Putamen (tissue), 1 donor: Measurements from ENCODE around the gene IL1F10.

Experiments
- DNase-seq: peaks from one replicate; pipeline ENCODE4 v3.0.0-alpha.2; 2016; ENCODE audit warnings: low spot score

IL1F10 gene

GRCh38 chr2:113067681-113068080 lies at the start of gene IL1F10:
TSS of gene IL1F10 (plus strand) at chr2:113067970. CDS start at chr2:113072739, 4,769 bp downstream.
- DNase-seq: no peak

- DNase-seq: no peak
These were observed 49.3 kb upstream of the IL1F10 start for GRCh38 chr2:113018509-113018908.

- DNase-seq: no peak
These were observed 46.5 kb upstream of the IL1F10 start for GRCh38 chr2:113021312-113021711.

GRCh38 chr2:113024764-113025163 lies 43.0 kb upstream of the IL1F10 start:
- no peak for DNase-seq

- no peak for DNase-seq
These were observed 42.0 kb upstream of the IL1F10 start for GRCh38 chr2:113025737-113026136.

- peak; percentile 5 for DNase-seq
These were observed 40.1 kb upstream of the IL1F10 start for GRCh38 chr2:113027691-113028090.

GRCh38 chr2:113028112-113028511 lies 39.7 kb upstream of the IL1F10 start:
- no peak for DNase-seq

- no peak for DNase-seq
These were observed 35.0 kb upstream of the IL1F10 start for GRCh38 chr2:113032737-113033136.

- no peak for DNase-seq
These were observed 33.8 kb upstream of the IL1F10 start for GRCh38 chr2:113034016-113034415.

- no peak for DNase-seq
These were observed 31.0 kb upstream of the IL1F10 start for GRCh38 chr2:113036763-113037162.

GRCh38 chr2:113038291-113038690 lies 29.5 kb upstream of the IL1F10 start:
- DNase-seq: no peak

GRCh38 chr2:113039158-113039557 lies 28.6 kb upstream of the IL1F10 start:
- DNase-seq: no peak

GRCh38 chr2:113039719-113040118 lies 28.1 kb upstream of the IL1F10 start:
- no peak for DNase-seq

- DNase-seq: no peak
These were observed 25.9 kb upstream of the IL1F10 start for GRCh38 chr2:113041871-113042270.

- no peak for DNase-seq
These were observed 21.3 kb upstream of the IL1F10 start for GRCh38 chr2:113046465-113046864.

GRCh38 chr2:113050921-113051895 lies 16.6 kb upstream of the IL1F10 start:
- DNase-seq: no peak

GRCh38 chr2:113052396-113052917 lies 15.3 kb upstream of the IL1F10 start, which contains the start of gene IL36B:
TSS of gene IL36B (minus strand) at chr2:113052867.
- no peak for DNase-seq

- DNase-seq: no peak
These were observed 14.1 kb upstream of the IL1F10 start for GRCh38 chr2:113053666-113054065.

- DNase-seq: no peak
These were observed 13.7 kb upstream of the IL1F10 start for GRCh38 chr2:113054066-113054465.

- no peak for DNase-seq
These were observed 11.2 kb upstream of the IL1F10 start for GRCh38 chr2:113056521-113056920.

GRCh38 chr2:113057117-113057516 lies 10.7 kb upstream of the IL1F10 start:
- DNase-seq: no peak

GRCh38 chr2:113058411-113058994 lies 9.3 kb upstream of the IL1F10 start:
- DNase-seq: no peak
